ENCODE measurements around the gene CPED1.

Gene CPED1

GRCh38 chr7:121192834-121193233, 204.3 kb downstream of the CPED1 start:
- H3K27ac ChIP-seq: no peak overlapping the region
- TF ChIP-seq CTCF (conservative IDR thresholded peaks at IDR 0.05) (no peak), ZFX (IDR thresholded peaks at IDR 0.05) (no peak)

- TF ChIP-seq ZFX (IDR thresholded peaks at IDR 0.05) (no peak), CTCF (conservative IDR thresholded peaks at IDR 0.05) (no peak)
- H3K27ac ChIP-seq: no peak overlapping the region
Observed at GRCh38 chr7:121195010-121195409, 206.5 kb downstream of the CPED1 start.

GRCh38 chr7:121195874-121196273, 207.4 kb downstream of the CPED1 start:
- TF ChIP-seq CTCF (conservative IDR thresholded peaks at IDR 0.05) (no peak), ZFX (IDR thresholded peaks at IDR 0.05) (no peak)
- H3K27ac ChIP-seq: no peak overlapping the region

- TF ChIP-seq ZFX (IDR thresholded peaks at IDR 0.05): no peak
- no peak for TF ChIP-seq CTCF (conservative IDR thresholded peaks at IDR 0.05)
- H3K27ac ChIP-seq: no peak overlapping the region
Observed at GRCh38 chr7:121196286-121196685, 207.8 kb downstream of the CPED1 start.

- TF ChIP-seq ZFX (IDR thresholded peaks at IDR 0.05): no peak
- no peak for TF ChIP-seq CTCF (conservative IDR thresholded peaks at IDR 0.05)
- H3K27ac ChIP-seq: no peak overlapping the region
Observed at GRCh38 chr7:121197455-121197854, 208.9 kb downstream of the CPED1 start.

- no peak overlapping the region for H3K27ac ChIP-seq
- TF ChIP-seq CTCF (conservative IDR thresholded peaks at IDR 0.05) (no peak), ZFX (IDR thresholded peaks at IDR 0.05) (no peak)
Observed at GRCh38 chr7:121198502-121198901, 210.0 kb downstream of the CPED1 start.

- no peak overlapping the region for H3K27ac ChIP-seq
- TF ChIP-seq ZFX (IDR thresholded peaks at IDR 0.05): no peak
- TF ChIP-seq CTCF (conservative IDR thresholded peaks at IDR 0.05): no peak
Observed at GRCh38 chr7:121202125-121202524, 213.6 kb downstream of the CPED1 start.

All from C4-2B (cell line).